ENCODE results near the gene MMP26.

MMP26 gene

GRCh38 chr11:4704054-4704789 is at the start of gene MMP26:
Gene MMP26, plus strand, starts transcription at chr11:4704784.
- Histone ChIP-seq H3K36me3 (replicated peaks) (no peaks in the 10 kb centered on the region), H3K27ac (no peak within 1 kb of the TSS), H3K4me3 (ENCODE audit: low read depth, low read length) (no peak within 1 kb of the TSS), H3K27me3 (replicated peaks) (no peaks in the 10 kb centered on the region)
- no peak for DNase-seq
- TF ChIP-seq CTCF (IDR thresholded peaks at IDR 0.05; ENCODE audit: low read depth, low read length, missing control alignments), result no peak
- in situ Hi-C loops (cut with HindIII; ENCODE audit: low pct_ligation_motif_present, low sequenced_read_pairs), result no loop called here

- Histone ChIP-seq H3K27ac (no peak overlapping the region), H3K4me3 (ENCODE audit: low read depth, low read length) (no peak overlapping the region), H3K27me3 (replicated peaks) (no peaks in the 10 kb centered on the region), H3K36me3 (replicated peaks) (no peaks in the 10 kb centered on the region)
- no peak for TF ChIP-seq CTCF (IDR thresholded peaks at IDR 0.05; ENCODE audit: low read depth, low read length, missing control alignments)
- in situ Hi-C loops (cut with HindIII; ENCODE audit: low pct_ligation_motif_present, low sequenced_read_pairs), result no loop called here
- peak; percentile 60 for DNase-seq
Measured at GRCh38 chr11:4658629-4659445, 45.7 kb upstream of the MMP26 start.

GRCh38 chr11:4662876-4663275 is 41.7 kb upstream of the MMP26 start:
- TF ChIP-seq CTCF (IDR thresholded peaks at IDR 0.05; ENCODE audit: low read depth, low read length, missing control alignments), result no peak
- Histone ChIP-seq H3K27ac (no peak overlapping the region), H3K27me3 (replicated peaks) (no peaks in the 10 kb centered on the region), H3K36me3 (replicated peaks) (no peaks in the 10 kb centered on the region), H3K4me3 (ENCODE audit: low read depth, low read length) (no peak overlapping the region)
- in situ Hi-C loops (cut with HindIII; ENCODE audit: low pct_ligation_motif_present, low sequenced_read_pairs), result no loop called here
- no peak for DNase-seq

- in situ Hi-C loops (cut with HindIII; ENCODE audit: low pct_ligation_motif_present, low sequenced_read_pairs), result no loop called here
- no peak for DNase-seq
Measured at GRCh38 chr11:4664183-4664582, 40.4 kb upstream of the MMP26 start.

GRCh38 chr11:4664786-4665185 is 39.8 kb upstream of the MMP26 start:
- Histone ChIP-seq H3K36me3 (replicated peaks) (no peaks in the 10 kb centered on the region), H3K27me3 (replicated peaks) (no peaks in the 10 kb centered on the region), H3K27ac (peak overlapping the region; percentile 35), H3K4me3 (ENCODE audit: low read depth, low read length) (no peak overlapping the region)
- in situ Hi-C loops (cut with HindIII; ENCODE audit: low pct_ligation_motif_present, low sequenced_read_pairs), result no loop called here
- DNase-seq, result no peak
- no peak for TF ChIP-seq CTCF (IDR thresholded peaks at IDR 0.05; ENCODE audit: low read depth, low read length, missing control alignments)

More at GRCh38 chr11:4664183-4664582, 40.4 kb upstream of the MMP26 start:
- no peak for TF ChIP-seq CTCF (IDR thresholded peaks at IDR 0.05; ENCODE audit: low read depth, low read length, missing control alignments)
- no peak overlapping the region for H3K27ac ChIP-seq
- no peaks in the 10 kb centered on the region for H3K27me3 ChIP-seq (replicated peaks)
- H3K4me3 ChIP-seq (ENCODE audit: low read depth, low read length), result no peak overlapping the region
- no peaks in the 10 kb centered on the region for H3K36me3 ChIP-seq (replicated peaks)

Data from brain microvascular endothelial cell (primary cell).